ENCODE measurements around the gene RANBP10. TPM values are rescaled to one million over a fixed set of nuclear protein-coding genes. Genes with fewer than 3 reads are reported as not detected.

RANBP10 gene
- total RNA-seq, 1 donor from 2014 or later = 34.1 TPM

GRCh38 chr16:67720236-67720635, 86.1 kb downstream of the RANBP10 start:
- TF ChIP-seq, protein P1, sequence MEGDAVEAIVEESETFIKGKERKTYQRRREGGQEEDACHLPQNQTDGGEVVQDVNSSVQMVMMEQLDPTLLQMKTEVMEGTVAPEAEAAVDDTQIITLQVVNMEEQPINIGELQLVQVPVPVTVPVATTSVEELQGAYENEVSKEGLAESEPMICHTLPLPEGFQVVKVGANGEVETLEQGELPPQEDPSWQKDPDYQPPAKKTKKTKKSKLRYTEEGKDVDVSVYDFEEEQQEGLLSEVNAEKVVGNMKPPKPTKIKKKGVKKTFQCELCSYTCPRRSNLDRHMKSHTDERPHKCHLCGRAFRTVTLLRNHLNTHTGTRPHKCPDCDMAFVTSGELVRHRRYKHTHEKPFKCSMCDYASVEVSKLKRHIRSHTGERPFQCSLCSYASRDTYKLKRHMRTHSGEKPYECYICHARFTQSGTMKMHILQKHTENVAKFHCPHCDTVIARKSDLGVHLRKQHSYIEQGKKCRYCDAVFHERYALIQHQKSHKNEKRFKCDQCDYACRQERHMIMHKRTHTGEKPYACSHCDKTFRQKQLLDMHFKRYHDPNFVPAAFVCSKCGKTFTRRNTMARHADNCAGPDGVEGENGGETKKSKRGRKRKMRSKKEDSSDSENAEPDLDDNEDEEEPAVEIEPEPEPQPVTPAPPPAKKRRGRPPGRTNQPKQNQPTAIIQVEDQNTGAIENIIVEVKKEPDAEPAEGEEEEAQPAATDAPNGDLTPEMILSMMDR (IDR thresholded peaks at IDR 0.05; ENCODE audit: unreplicated experiment) = no peak
- H3K27ac Mint-ChIP-seq = no peak overlapping the region
- H3K27me3 Mint-ChIP-seq = no peaks in the 10 kb centered on the region
- no peaks in the 10 kb centered on the region for H3K9me3 Mint-ChIP-seq (ENCODE audit: low read depth)
- H3K4me1 Mint-ChIP-seq (ENCODE audit: low read depth) = peaks cover 24% of the 10 kb centered on the region
- peak overlapping the region; percentile 87 for H3K4me3 Mint-ChIP-seq (ENCODE audit: low read depth)
- peaks cover 4% of the 10 kb centered on the region for H3K36me3 Mint-ChIP-seq (ENCODE audit: insufficient read depth)
- no peak for DNase-seq (ENCODE audit: low spot score, unreplicated experiment)

DNA sequence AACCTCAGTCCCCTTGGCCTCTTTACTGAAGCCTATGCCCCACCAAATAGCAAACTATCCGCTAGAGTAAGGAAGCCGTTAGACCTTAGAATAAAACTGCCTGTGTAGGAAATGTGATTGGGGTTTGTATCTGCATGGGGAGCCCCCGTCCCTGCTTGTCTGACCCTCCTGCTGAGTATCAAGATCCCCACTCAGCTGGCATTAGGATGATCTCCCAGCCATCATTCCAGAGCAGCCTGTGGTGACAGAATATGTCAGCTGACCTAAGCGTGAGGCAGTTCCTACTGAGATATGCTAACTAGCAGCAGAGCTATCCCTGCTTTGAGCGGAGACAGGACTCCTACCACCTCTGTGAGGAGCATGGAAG, 86.6 kb downstream of the RANBP10 start:
- no peaks in the 10 kb centered on the region for H3K9me3 Mint-ChIP-seq (ENCODE audit: low read depth)
- H3K4me1 Mint-ChIP-seq (ENCODE audit: low read depth) = peaks cover 28% of the 10 kb centered on the region
- no peaks in the 10 kb centered on the region for H3K27me3 Mint-ChIP-seq
- TF ChIP-seq, protein P1 (IDR thresholded peaks at IDR 0.05; ENCODE audit: unreplicated experiment) = no peak
- no peak for DNase-seq (ENCODE audit: low spot score, unreplicated experiment)
- peak overlapping the region; percentile 92 for H3K27ac Mint-ChIP-seq
- H3K36me3 Mint-ChIP-seq (ENCODE audit: insufficient read depth) = peaks cover 1% of the 10 kb centered on the region
- H3K4me3 Mint-ChIP-seq (ENCODE audit: low read depth) = peak overlapping the region; percentile 87

- Mint-ChIP-seq H3K4me3 (ENCODE audit: low read depth) (peak within 1 kb of the TSS; percentile 87), H3K4me1 (ENCODE audit: low read depth) (peaks cover 30% of the 10 kb centered on the region), H3K36me3 (ENCODE audit: insufficient read depth) (peaks cover 1% of the 10 kb centered on the region), H3K27ac (peak within 1 kb of the TSS; percentile 92), H3K27me3 (no peaks in the 10 kb centered on the region), H3K9me3 (ENCODE audit: low read depth) (no peaks in the 10 kb centered on the region)
- DNase-seq (ENCODE audit: low spot score, unreplicated experiment) = peak; percentile 98
- TF ChIP-seq, protein P1 (IDR thresholded peaks at IDR 0.05; ENCODE audit: unreplicated experiment) = no peak
These were observed 87.1 kb downstream of the RANBP10 start, which contains the start of gene GFOD2 for GRCh38 chr16:67719048-67719777. Gene GFOD2, minus strand, starts transcription at chr16:67719316. Its CDS starts 33,601 bp downstream, at chr16:67685715.

- TF ChIP-seq, protein P1 (IDR thresholded peaks at IDR 0.05; ENCODE audit: unreplicated experiment) = no peak
- no peak for DNase-seq (ENCODE audit: low spot score, unreplicated experiment)
- Mint-ChIP-seq H3K27me3 (no peaks in the 10 kb centered on the region), H3K9me3 (ENCODE audit: low read depth) (no peaks in the 10 kb centered on the region), H3K4me1 (ENCODE audit: low read depth) (peaks cover 34% of the 10 kb centered on the region), H3K4me3 (ENCODE audit: low read depth) (peak overlapping the region; percentile 87), H3K36me3 (ENCODE audit: insufficient read depth) (peaks cover 1% of the 10 kb centered on the region), H3K27ac (peak overlapping the region; percentile 92)
These were observed 87.7 kb downstream of the RANBP10 start for GRCh38 chr16:67718668-67719047.

GRCh38 chr16:67716097-67716496, 90.3 kb downstream of the RANBP10 start:
- Mint-ChIP-seq H3K4me3 (ENCODE audit: low read depth) (peak overlapping the region; percentile 87), H3K27ac (peak overlapping the region; percentile 87), H3K9me3 (ENCODE audit: low read depth) (no peaks in the 10 kb centered on the region), H3K4me1 (ENCODE audit: low read depth) (peaks cover 40% of the 10 kb centered on the region), H3K36me3 (ENCODE audit: insufficient read depth) (peaks cover 9% of the 10 kb centered on the region), H3K27me3 (no peaks in the 10 kb centered on the region)
- TF ChIP-seq, protein P1 (IDR thresholded peaks at IDR 0.05; ENCODE audit: unreplicated experiment) = no peak
- no peak for DNase-seq (ENCODE audit: low spot score, unreplicated experiment)
